ENCODE results near the gene TRIM24. TPM values are rescaled to one million over a fixed set of nuclear protein-coding genes. Genes with fewer than 3 reads are reported as not detected.

Gene TRIM24
- total RNA-seq, 3 donors from 2014 or later = 17.5 to 21.2 (median 18.9) TPM

GRCh38 chr7:138519061-138519798 is 59.2 kb downstream of the TRIM24 start:
- no peak for TF ChIP-seq CTCF (IDR thresholded peaks at IDR 0.05)
- H3K4me3 ChIP-seq = no peak overlapping the region
- intact Hi-C loops (cut with DNase I, micrococcal nuclease) = no loop called here

GRCh38 chr7:138520742-138521141 is 60.7 kb downstream of the TRIM24 start:
- TF ChIP-seq CTCF (IDR thresholded peaks at IDR 0.05) = no peak
- peaks cover 5% of the 10 kb centered on the region for H3K9me3 ChIP-seq
- H3K4me3 ChIP-seq = no peak overlapping the region
- no peak for ATAC-seq
- DNase-seq = no peak
- H3K4me1 ChIP-seq (ENCODE audit: low read depth) = no peaks in the 10 kb centered on the region
- intact Hi-C loops (cut with DNase I, micrococcal nuclease) = no loop called here
- no peaks in the 10 kb centered on the region for H3K36me3 ChIP-seq (ENCODE audit: low read depth)

More at GRCh38 chr7:138519061-138519798, 59.2 kb downstream of the TRIM24 start:
- Histone ChIP-seq H3K36me3 (ENCODE audit: low read depth) (no peaks in the 10 kb centered on the region), H3K9me3 (no peaks in the 10 kb centered on the region), H3K4me1 (ENCODE audit: low read depth) (no peaks in the 10 kb centered on the region)
- DNase-seq = no peak
- no peak for ATAC-seq

GRCh38 chr7:138521837-138522461 is 61.9 kb downstream of the TRIM24 start:
- H3K36me3 ChIP-seq (ENCODE audit: low read depth) = no peaks in the 10 kb centered on the region
- no peak for ATAC-seq
- H3K9me3 ChIP-seq = peaks cover 17% of the 10 kb centered on the region
- no peaks in the 10 kb centered on the region for H3K4me1 ChIP-seq (ENCODE audit: low read depth)
- no peak for TF ChIP-seq CTCF (IDR thresholded peaks at IDR 0.05)
- no peak overlapping the region for H3K4me3 ChIP-seq
- intact Hi-C loops (cut with DNase I, micrococcal nuclease) = no loop called here
- DNase-seq = no peak

GRCh38 chr7:138524259-138524658 is 64.2 kb downstream of the TRIM24 start:
- DNase-seq (no peak), ATAC-seq (no peak)
- H3K4me3 ChIP-seq = no peak overlapping the region
- intact Hi-C loops (cut with DNase I, micrococcal nuclease) = no loop called here
- H3K36me3 ChIP-seq (ENCODE audit: low read depth) = no peaks in the 10 kb centered on the region
- peaks cover 39% of the 10 kb centered on the region for H3K9me3 ChIP-seq
- no peaks in the 10 kb centered on the region for H3K4me1 ChIP-seq (ENCODE audit: low read depth)
- no peak for TF ChIP-seq CTCF (IDR thresholded peaks at IDR 0.05)

GRCh38 chr7:138525757-138526156 is 65.7 kb downstream of the TRIM24 start:
- intact Hi-C loops (cut with DNase I, micrococcal nuclease) = no loop called here
- peaks cover 39% of the 10 kb centered on the region for H3K9me3 ChIP-seq
- ATAC-seq (no peak), DNase-seq (no peak)
- no peaks in the 10 kb centered on the region for H3K36me3 ChIP-seq (ENCODE audit: low read depth)
- no peaks in the 10 kb centered on the region for H3K4me1 ChIP-seq (ENCODE audit: low read depth)
- TF ChIP-seq CTCF (IDR thresholded peaks at IDR 0.05) = no peak
- no peak overlapping the region for H3K4me3 ChIP-seq

Data from mucosa of descending colon (tissue), 3 donors.